HG03571 (cell line): Measurements from ENCODE around the gene NKD1.

Experiments
- ATAC-seq: cut with Tn5 transposase; IDR thresholded peaks from one replicate; pipeline ENCODE4 v1.9.1; 2021; ENCODE audit not compliant: unreplicated experiment

NKD1 gene

GRCh38 chr16:50622643-50623369, 74.6 kb downstream of the NKD1 start:
- no peak for ATAC-seq

- ATAC-seq = no peak
These were observed 76.3 kb downstream of the NKD1 start for GRCh38 chr16:50624449-50624970.

- no peak for ATAC-seq
These were observed 77.2 kb downstream of the NKD1 start for GRCh38 chr16:50625374-50625773.

GRCh38 chr16:50626868-50627267, 78.7 kb downstream of the NKD1 start:
- no peak for ATAC-seq

GRCh38 chr16:50627419-50627818, 79.2 kb downstream of the NKD1 start:
- ATAC-seq = no peak

DNA sequence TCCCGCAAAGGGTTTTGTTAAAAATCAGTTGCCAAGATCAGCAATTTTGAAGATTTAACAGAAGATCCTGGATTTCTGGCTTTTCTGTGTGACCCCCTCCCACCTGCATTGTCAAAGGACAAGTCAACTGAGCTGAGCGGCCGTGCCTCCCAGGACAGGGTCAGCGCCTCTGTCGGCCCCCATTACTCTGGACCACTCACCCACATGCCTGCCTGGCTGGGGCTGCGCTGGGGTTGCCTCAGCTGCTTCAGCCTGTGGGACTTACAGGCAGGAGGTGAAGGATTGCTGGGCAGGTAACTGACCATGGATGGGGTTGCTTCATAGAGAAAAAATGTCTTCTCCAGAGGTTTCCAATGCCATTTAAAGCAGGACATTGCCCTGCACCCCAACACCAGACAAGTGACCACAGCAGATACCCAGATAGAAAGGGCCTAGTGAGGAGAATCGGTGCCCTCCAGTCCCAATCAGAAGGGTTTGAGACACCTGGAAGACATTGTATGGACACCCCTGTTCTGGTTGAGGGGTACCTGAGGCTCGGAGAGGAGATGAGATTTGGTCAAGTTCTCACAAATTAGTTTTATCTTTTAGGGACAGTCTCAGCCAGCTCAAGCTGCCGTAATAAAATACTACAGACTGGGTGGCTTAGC, 80.1 kb downstream of the NKD1 start:
- no peak for ATAC-seq

- no peak for ATAC-seq
These were observed 81.1 kb downstream of the NKD1 start for GRCh38 chr16:50629334-50629733.

DNA sequence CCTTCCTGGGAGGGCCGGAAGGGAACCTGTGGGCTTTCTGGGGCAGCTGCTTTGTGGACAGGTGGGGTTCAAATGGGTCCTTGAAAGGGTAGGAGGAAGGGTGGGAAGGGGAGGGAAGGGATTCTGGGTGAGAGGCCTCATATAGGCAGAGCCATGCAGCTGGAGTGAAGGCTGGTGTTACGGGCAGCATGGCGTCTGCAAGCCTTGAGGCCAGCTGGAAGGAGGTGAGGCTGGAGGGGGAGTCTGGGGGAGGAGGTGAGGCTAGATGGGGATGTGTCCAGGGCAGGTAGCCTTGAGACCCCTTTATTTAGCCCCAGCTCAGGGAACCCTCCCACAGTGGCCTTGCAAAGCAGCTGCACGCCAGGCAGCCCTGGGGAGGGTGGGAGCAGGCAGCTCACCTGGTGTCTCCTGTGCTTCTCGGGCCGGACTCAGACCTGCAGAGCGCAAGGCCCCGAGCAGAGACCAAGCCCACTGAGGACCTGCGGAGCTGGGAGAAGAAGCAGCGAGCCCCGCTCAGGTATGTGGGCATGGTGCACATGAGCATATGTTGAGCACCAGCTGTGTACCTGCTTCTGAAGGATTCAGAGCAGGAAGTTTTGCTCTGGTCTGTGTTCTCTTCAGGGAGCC, 82.3 kb downstream of the NKD1 start:
- ATAC-seq = no peak

GRCh38 chr16:50631249-50631984, 83.2 kb downstream of the NKD1 start:
- no peak for ATAC-seq

DNA sequence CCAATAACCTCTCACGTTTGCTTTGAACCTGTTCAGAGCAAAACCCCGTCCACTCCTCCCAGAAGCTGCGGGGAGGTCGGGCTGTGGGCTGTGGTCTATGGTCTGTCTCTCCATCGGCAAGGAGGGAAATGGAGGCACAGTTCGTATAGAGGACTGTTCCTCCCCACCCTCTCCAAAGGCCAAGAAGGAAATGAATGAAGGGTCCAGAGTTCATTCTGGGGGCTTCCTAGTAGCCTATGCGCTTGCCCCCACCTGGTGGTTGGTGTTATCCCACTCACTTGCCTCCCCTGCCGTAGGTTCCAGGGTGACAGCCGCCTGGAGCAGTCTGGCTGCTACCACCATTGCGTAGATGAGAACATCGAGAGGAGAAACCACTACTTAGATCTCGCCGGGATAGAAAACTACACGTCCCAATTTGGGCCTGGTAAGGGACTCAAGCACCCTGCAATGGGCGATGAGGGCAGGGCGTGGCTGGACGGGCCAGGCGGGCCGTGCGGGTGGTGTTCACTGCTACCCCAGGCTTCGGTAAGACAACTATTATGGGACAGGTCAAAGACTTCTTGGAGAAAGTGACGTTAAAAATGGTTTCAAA, 83.9 kb downstream of the NKD1 start:
- ATAC-seq = no peak

DNA sequence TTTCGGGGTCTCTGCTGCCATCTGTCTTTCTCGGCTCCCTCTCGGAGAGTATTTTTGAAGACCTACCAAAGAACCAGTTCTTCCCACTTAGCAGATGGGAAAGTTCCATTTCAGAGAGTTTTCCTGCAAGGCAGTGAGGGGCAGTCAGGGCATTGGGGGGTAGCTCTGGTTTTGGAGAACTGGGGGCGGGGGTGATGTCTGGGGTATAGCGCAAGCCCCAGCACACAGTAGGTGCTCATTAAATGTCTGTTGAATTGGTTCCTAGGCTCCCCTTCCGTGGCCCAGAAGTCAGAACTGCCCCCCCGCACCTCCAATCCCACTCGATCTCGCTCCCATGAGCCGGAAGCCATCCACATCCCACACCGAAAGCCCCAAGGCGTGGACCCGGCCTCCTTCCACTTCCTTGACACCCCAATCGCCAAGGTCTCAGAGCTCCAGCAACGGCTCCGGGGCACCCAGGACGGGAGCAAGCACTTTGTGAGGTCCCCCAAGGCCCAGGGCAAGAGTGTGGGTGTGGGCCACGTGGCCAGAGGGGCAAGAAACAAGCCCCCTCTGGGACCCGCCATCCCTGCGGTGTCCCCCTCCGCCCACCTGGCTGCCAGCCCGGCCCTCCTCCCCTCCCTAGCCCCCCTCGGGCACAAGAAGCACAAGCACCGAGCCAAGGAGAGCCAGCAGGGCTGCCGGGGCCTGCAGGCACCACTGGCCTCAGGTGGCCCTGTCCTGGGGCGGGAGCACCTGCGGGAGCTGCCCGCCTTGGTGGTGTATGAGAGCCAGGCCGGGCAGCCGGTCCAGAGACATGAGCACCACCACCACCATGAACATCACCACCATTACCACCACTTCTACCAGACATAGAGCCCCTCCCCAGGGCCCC, 85.0 kb downstream of the NKD1 start:
- ATAC-seq = no peak

- ATAC-seq = no peak
These were observed 85.9 kb downstream of the NKD1 start for GRCh38 chr16:50634090-50634489.

- no peak for ATAC-seq
These were observed 86.8 kb downstream of the NKD1 start for GRCh38 chr16:50634947-50635346.

GRCh38 chr16:50635505-50636392, 87.6 kb downstream of the NKD1 start:
- ATAC-seq = no peak

DNA sequence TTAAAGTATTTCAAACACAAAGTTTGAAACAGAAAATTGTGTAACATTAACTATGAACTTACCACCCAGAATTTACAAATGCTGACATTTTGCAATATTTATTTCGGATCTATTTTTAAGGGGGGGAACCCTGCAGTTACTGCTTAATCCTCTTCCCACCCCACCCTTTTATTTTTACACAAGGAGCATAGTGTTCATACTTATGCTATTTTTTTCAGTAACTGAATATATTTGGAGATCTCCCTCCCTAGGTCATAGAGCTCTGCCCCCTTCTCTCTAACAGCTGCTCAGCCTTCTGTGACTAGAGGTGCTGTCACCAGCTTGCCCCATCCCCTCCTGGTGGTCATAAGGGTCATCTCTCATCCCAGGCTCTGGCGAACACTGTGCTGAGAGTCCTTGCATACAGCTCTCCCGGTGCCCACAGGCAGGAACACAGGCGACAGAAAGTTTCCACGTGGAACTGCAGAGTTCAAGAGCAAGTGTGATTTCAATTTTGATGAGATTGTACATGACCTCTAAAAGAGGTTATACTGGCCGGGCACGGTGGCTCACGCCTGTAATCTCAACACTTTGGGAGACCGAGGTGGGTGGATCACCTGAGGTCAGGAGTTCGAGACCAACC, 88.7 kb downstream of the NKD1 start:
- ATAC-seq = no peak

- no peak for ATAC-seq
These were observed 89.8 kb downstream of the NKD1 start for GRCh38 chr16:50637716-50638602.

GRCh38 chr16:50638816-50639670, 90.8 kb downstream of the NKD1 start:
- no peak for ATAC-seq
